Stromal cell of bone marrow (primary cell): Measurements from ENCODE around the gene ETHE1.

Source experiments
- DNase-seq: peaks from one replicate; pipeline ENCODE4 v3.0.0-alpha.2; 2012; ENCODE audit warnings: low read depth

Gene ETHE1

GRCh38 chr19:43526884-43527859, at the start of gene ETHE1:
TSS of gene ETHE1 (minus strand) at chr19:43527201. CDS start at chr19:43527177, 24 bp downstream.
- no peak for DNase-seq

- no peak for DNase-seq
Observed at GRCh38 chr19:43575955-43576878, 49.2 kb upstream of the ETHE1 start.

- DNase-seq: peak; percentile 99
Observed at GRCh38 chr19:43575156-43575950, 48.4 kb upstream of the ETHE1 start, which contains the start of the genes PINLYP and XRCC1. TSS of gene PINLYP (plus strand) at chr19:43575801. CDS start at chr19:43577192, 1,391 bp downstream. TSS of gene XRCC1 (minus strand) at chr19:43575527. CDS start at chr19:43575458, 69 bp downstream.

GRCh38 chr19:43574424-43575155, 47.6 kb upstream of the ETHE1 start:
- DNase-seq: no peak

- no peak for DNase-seq
Observed at GRCh38 chr19:43572171-43572588, 45.2 kb upstream of the ETHE1 start.

- DNase-seq: no peak
Observed at GRCh38 chr19:43570174-43570791, 43.3 kb upstream of the ETHE1 start.

DNA sequence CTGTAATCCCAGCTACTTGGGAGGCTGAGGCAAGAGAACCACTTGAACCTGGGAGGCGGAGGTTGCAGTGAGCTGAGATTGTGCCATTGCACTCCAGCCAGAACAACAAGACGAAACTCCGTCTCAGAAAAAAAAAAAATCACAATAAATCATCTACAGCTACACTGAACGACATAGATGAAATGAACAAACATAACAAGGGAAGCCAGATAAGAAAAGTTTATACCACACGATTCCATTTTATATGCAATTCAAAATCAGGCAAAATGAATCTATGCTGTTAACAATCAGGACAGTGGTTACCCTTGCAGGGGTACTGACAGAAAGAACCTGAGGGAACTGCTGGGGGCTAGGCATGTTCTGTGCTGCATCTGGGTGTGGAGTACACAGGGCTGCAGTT, 42.7 kb upstream of the ETHE1 start:
- DNase-seq: no peak

- DNase-seq: no peak
Observed at GRCh38 chr19:43564800-43565199, 37.8 kb upstream of the ETHE1 start.

- no peak for DNase-seq
Observed at GRCh38 chr19:43563816-43564457, 36.9 kb upstream of the ETHE1 start.

DNA sequence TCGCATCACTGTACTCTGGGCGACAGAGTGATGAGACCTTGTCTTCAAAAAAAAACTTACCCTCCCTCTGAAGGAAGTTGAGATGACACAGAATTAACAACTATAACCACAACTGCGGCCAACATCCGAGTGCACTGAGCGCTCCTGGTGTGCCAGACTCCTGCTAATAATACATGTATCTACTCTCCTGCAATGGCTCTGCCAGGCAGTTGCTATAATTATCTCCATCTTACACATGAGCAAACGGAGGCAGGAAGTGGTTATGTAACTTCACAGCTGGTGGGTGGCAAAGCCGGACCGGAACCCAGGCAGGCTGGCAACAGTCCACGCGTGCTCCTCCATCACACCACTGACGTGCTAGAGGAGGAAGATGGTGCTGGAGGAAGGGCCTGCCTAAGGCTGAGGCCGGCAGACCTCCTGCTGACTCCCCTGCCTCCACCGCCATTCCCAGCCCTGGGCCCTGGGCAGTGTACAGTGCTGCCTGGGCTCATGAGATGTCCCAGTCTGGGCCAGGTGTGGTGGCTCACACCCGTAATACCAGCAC, 35.8 kb upstream of the ETHE1 start:
- peak; percentile 41 for DNase-seq

DNA sequence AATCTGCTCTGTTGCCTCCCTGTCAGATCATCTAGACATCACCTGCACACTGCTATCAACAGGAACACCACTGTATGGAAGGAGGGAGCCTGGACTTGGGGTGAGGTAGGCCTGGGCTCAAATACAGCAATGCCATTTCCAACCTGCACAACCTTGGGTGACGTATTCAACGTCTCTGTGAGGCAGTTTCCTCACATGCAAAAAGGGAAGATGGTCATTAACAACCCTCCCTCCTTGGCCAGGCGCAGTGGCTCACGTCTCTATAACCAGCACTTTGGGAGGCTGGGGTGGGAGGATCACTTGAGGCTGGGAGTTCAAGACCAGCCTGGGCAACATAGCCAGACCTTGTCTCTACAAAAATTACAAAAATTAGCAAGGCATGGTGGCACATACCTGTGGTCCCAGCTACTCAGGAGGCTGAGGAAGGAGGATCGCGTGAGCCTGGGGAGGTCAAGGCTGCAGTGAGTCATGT, 35.3 kb upstream of the ETHE1 start:
- DNase-seq: no peak

GRCh38 chr19:43561139-43561970, 34.4 kb upstream of the ETHE1 start:
- DNase-seq: no peak

GRCh38 chr19:43560687-43561086, 33.7 kb upstream of the ETHE1 start:
- no peak for DNase-seq

DNA sequence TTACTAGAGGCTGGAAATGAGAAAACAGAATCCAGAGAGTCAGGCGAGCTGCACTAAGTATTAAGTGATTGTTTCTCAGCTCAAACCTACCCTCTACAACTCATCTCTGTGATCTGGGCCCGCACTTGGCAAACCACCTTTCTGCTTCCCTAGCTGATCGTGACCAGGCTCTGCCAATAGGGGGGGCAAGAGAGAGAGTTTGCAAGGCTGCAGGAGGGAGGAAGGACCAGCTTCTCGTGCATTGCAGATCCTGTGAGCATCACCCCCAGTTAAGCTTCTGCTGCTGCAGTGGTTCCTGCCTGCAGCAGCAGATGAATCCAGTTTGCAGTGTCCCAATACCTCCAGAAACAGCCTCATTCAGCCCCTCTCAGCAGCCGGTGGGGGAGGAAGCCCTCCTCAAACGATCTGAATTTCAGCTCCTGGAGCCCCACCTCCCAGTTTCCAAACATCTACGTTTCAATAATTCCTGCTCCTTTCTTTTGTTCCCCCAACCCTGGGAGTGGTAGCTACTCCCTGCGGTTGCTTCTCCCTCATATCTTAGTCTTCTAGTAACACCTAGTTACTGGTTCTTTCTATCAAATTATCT, 28.3 kb upstream of the ETHE1 start:
- DNase-seq: peak; percentile 50

DNA sequence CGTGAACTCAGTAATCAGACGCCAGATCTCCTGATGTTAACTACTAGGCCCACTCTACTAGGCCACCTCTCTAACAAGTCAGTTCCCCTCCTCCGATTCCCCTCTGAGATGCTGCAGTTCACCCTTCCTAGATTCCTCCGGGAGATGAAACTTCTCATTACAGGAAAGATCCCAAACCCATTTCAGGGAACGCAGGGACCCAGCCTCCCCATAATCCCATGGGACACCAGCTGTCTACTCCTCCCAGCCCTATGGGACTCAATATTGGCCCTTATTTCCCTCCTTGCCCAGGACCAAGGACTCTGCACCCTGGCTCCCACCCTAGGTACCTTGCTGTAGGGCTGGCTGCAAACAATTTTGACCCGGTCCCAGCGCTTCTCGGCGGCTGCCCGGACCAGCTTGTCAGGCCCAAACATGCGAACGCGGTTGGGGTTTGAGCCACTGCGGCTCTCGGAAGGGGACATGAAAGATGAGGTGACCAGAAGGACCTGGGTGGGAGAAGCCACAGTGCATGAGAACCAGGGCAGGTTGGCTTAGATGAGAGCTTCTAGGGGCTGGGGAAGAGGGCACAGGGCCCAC, 27.4 kb upstream of the ETHE1 start:
- DNase-seq: no peak

DNA sequence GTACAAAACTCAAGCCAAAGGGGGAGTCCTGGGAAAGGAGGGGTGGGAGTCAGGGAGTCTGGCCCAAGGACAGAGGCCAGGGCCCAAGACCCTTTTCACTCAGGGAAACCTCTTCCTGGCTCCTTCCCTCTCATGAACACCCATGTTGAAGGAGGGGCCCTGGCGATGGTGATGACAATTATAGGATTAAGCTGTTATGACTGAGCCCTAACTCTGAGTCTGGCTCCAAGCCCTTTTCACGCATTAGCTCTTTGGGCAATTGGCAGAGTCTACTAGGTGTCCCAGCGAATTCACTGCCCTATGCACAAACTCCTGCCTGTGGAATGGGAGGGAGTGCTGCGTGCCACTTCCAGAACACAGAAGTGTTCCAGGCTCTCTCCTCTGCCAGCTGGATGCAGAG, 26.7 kb upstream of the ETHE1 start:
- no peak for DNase-seq

DNA sequence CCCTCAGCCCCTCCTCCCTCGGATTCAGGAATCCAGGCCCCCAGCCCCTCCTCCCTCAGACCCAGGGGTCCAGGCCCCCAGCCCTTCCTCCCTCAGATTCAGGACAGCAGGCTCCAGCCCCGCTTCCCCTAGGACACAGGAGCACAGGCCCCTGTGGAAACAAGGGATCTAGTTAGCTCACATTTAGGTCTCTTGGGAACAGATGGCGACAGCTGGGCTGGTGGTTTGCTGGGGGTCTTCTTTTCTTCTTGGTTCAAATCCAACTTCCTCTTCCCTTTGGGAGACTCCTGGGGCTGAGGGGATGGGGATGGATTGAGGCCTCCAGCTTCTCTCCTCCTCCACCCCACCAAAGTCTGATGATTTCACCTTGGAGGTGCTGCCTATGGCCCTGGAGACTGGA, 25.6 kb upstream of the ETHE1 start:
- no peak for DNase-seq

- DNase-seq: no peak
Observed at GRCh38 chr19:43552198-43552450, 25.1 kb upstream of the ETHE1 start.
